Measurements from ENCODE around the gene ADCY2. TPM values are rescaled to one million over a fixed set of nuclear protein-coding genes. Genes with fewer than 3 reads are reported as not detected.

ADCY2 gene
- total RNA-seq, 1 donor from 2014 or later = not detected

DNA sequence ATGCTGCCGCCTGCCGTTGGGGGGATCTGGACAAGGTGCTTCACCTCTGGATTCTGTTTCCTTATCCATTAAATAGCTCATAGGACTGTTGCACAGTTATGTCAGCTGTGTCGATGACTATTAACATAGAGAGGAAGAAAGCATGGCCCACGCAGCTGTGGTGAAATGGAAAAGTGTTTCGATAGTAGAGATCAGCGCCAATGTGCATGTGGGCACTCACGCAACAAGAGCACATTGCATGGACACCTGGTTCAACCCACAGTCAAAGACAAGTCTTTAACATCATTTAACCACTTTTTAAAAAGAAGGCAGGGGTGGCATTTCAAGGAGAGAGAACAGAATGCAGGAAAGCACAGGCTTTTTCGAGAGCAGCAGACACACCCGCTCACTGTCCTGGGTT is 107.6 kb downstream of the ADCY2 start:
- Mint-ChIP-seq H3K4me1 (ENCODE audit: low read depth) (no peaks in the 10 kb centered on the region), H3K36me3 (ENCODE audit: low read depth) (no peaks in the 10 kb centered on the region), H3K9me3 (no peaks in the 10 kb centered on the region), H3K4me3 (no peak overlapping the region), H3K27me3 (ENCODE audit: insufficient read depth) (no peaks in the 10 kb centered on the region), H3K27ac (no peak overlapping the region)
- intact Hi-C loops (cut with micrococcal nuclease) = no loop called here
- no peak for DNase-seq (ENCODE audit: low spot score)

DNA sequence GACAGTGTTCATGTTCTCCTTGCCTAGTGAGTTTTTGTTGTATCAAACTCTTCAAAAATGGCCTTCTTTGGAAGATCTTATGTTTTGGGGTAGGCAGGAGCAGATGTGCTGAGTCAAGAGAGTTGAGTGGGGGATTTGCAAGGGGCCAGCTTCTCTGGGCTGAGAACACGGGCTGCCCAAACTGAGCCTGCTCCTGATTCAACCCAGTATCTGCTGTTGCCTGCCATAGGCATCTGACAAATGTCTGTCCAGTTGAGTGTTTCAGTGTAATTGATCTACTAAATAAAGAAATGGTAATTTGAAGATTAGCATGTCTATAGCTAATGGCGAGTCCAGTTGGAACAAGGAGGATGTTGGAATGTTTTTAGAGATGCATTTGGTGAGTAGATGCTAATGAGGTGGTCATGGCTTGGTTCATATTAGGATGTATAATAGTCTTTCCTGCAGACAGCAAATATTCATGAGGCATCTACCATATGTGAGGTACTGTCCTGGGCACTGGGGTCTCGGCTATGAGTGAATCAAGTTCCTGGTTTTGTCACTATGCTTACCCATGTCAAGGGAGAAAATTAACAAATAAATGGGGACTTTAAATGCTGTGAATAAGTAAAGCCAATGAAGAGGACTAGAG is 119.5 kb downstream of the ADCY2 start:
- H3K27me3 Mint-ChIP-seq (ENCODE audit: insufficient read depth) = no peaks in the 10 kb centered on the region
- no peaks in the 10 kb centered on the region for H3K9me3 Mint-ChIP-seq
- no peak for DNase-seq (ENCODE audit: low spot score)
- no peaks in the 10 kb centered on the region for H3K4me1 Mint-ChIP-seq (ENCODE audit: low read depth)
- no peak overlapping the region for H3K27ac Mint-ChIP-seq
- H3K4me3 Mint-ChIP-seq = no peak overlapping the region
- no peaks in the 10 kb centered on the region for H3K36me3 Mint-ChIP-seq (ENCODE audit: low read depth)
- intact Hi-C loops (cut with micrococcal nuclease) = no loop called here

DNA sequence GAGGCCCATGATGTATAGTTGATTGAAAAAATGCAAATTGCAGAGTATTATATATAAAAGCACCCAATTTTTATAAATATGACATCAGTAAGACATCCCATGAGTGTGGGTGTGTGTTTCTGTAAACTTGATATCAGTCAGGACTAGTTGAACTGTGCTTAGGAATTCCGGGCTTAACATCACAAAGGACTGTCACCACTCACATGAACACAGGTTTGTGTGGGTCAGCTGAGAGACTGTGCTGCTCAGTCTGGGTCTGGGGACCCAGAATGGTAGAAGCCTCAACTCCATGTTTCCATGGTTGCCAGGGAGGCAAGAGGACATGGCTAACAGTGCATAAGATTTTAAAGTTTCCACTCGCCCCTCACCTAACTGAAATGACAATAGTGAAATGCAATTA is 120.3 kb downstream of the ADCY2 start:
- no peaks in the 10 kb centered on the region for H3K27me3 Mint-ChIP-seq (ENCODE audit: insufficient read depth)

DNA sequence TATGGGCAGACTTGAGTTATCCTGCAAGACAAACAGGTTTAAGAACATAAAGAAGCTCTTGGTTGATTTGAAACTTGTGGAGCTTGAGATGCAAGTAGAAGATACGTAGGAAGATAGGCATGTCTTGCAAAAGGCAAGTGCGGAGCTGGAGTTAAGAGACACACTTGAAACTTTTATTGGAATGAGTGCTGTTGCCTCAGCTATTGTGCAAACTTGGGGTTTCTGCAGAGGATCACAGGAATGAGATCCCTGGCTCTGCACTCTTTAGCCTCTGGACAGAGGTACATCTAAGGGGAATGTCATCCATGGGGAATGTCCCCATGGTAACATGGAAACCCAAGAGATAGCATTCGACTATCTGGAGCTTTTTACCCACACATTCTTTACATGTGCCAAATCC is 121.1 kb downstream of the ADCY2 start:
- DNase-seq (ENCODE audit: low spot score) = no peak
- Mint-ChIP-seq H3K36me3 (ENCODE audit: low read depth) (no peaks in the 10 kb centered on the region), H3K9me3 (no peaks in the 10 kb centered on the region), H3K27ac (no peak overlapping the region), H3K4me1 (ENCODE audit: low read depth) (no peaks in the 10 kb centered on the region), H3K27me3 (ENCODE audit: insufficient read depth) (no peaks in the 10 kb centered on the region), H3K4me3 (no peak overlapping the region)
- intact Hi-C loops (cut with micrococcal nuclease) = no loop called here

More for the DNA sequence above, 120.3 kb downstream of the ADCY2 start:
- Mint-ChIP-seq H3K36me3 (ENCODE audit: low read depth) (no peaks in the 10 kb centered on the region), H3K27ac (no peak overlapping the region), H3K4me3 (no peak overlapping the region), H3K9me3 (no peaks in the 10 kb centered on the region), H3K4me1 (ENCODE audit: low read depth) (no peaks in the 10 kb centered on the region)
- intact Hi-C loops (cut with micrococcal nuclease) = no loop called here
- no peak for DNase-seq (ENCODE audit: low spot score)

DNA sequence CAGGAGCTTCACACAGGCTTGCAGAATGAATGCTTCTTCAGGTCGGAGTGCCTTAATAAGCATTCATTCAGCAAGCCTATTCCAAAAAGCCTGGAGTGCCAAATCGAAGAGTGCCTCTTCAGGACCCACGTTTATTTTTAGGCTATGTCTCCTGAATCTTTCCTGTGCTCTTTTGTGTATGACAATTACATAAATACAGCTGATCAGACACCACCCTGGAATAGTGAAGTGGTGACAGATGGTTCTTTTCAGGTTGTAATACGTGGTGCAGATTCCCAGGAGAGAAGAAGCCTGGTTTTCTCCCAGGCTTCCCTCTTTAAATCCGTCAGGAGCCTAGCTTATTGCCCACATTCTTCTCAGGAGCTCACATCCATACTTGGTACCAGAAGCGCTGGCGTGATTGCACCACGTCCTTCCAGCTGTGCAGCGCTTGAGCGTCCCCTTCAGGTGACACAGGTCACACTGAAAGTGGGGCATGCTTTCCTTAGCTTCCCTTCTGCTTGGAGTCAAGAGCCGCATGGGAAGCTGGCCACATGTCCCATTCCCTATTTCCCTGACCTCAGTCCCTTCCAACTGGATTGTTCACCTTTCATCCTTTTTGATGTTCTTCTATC is 123.1 kb downstream of the ADCY2 start:
- intact Hi-C loops (cut with micrococcal nuclease) = no loop called here
- Mint-ChIP-seq H3K9me3 (no peaks in the 10 kb centered on the region), H3K4me1 (ENCODE audit: low read depth) (no peaks in the 10 kb centered on the region), H3K27me3 (ENCODE audit: insufficient read depth) (no peaks in the 10 kb centered on the region), H3K27ac (no peak overlapping the region), H3K36me3 (ENCODE audit: low read depth) (no peaks in the 10 kb centered on the region), H3K4me3 (no peak overlapping the region)
- DNase-seq (ENCODE audit: low spot score) = no peak

DNA sequence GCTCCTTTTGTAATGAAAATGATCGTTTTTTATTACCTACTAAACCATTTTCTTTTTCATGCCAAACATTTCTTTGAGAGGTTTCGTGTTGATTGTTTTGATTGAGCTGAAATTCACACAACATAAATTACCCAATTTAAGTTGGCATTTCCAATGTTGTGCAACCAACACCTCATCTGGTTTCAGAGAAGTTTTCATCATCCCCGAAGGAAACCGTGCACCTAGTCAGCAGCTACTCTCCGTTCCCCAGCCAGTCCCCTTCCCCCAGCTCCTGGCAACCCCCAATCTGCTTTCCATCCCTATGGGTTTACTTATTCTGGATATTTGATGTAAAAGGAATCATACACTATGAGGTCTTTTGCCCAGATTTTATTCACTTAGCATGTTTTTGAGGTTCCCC is 123.6 kb downstream of the ADCY2 start:
- DNase-seq (ENCODE audit: low spot score) = no peak
- no peaks in the 10 kb centered on the region for H3K9me3 Mint-ChIP-seq
- no peak overlapping the region for H3K4me3 Mint-ChIP-seq
- no peaks in the 10 kb centered on the region for H3K4me1 Mint-ChIP-seq (ENCODE audit: low read depth)
- no peaks in the 10 kb centered on the region for H3K27me3 Mint-ChIP-seq (ENCODE audit: insufficient read depth)
- H3K36me3 Mint-ChIP-seq (ENCODE audit: low read depth) = no peaks in the 10 kb centered on the region
- intact Hi-C loops (cut with micrococcal nuclease) = no loop called here
- no peak overlapping the region for H3K27ac Mint-ChIP-seq

DNA sequence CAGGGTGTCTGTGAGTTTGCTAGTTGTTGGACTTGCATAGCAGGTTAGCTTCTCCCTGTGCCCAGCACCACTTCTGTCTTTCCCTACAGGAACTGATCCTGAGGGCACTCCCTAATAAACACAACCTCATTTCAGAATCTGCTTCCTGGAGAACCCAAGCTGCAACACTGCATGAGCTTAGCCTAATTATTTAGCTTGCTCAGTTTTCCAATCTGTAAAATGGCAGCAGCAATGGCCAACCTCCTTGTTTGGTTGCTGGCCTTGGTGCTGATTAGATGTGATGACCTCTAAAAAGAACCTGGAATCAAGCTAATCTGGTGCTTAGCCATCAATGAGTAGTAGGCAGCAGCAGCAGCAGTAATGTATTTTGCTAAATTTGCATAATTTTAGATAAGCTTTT is 133.9 kb downstream of the ADCY2 start:
- intact Hi-C loops (cut with micrococcal nuclease) = no loop called here
- no peak for DNase-seq (ENCODE audit: low spot score)
- no peak overlapping the region for H3K27ac Mint-ChIP-seq
- no peak overlapping the region for H3K4me3 Mint-ChIP-seq
- no peaks in the 10 kb centered on the region for H3K4me1 Mint-ChIP-seq (ENCODE audit: low read depth)
- no peaks in the 10 kb centered on the region for H3K9me3 Mint-ChIP-seq
- no peaks in the 10 kb centered on the region for H3K27me3 Mint-ChIP-seq (ENCODE audit: insufficient read depth)
- no peaks in the 10 kb centered on the region for H3K36me3 Mint-ChIP-seq (ENCODE audit: low read depth)

DNA sequence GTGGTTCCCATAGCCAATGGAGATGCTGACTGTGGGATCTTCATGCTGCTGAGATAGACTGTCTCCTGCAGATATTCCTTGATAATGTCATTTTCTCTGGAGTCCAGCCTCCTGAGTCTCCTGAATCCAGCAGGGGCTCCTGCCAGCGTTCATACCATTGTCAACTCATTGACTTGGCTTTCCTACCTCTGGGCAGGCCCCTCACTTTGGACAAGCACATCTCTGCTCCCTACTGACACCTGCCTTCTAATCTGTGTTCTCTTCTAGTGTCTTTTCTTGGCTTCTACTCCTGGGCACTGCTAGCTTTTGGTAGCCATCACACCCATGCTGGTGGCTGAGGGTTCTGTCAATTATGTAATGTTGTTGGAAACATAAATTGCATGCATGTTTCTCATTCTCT is 138.0 kb downstream of the ADCY2 start:
- Mint-ChIP-seq H3K9me3 (no peaks in the 10 kb centered on the region), H3K4me3 (no peak overlapping the region), H3K4me1 (ENCODE audit: low read depth) (no peaks in the 10 kb centered on the region), H3K27me3 (ENCODE audit: insufficient read depth) (no peaks in the 10 kb centered on the region), H3K27ac (no peak overlapping the region), H3K36me3 (ENCODE audit: low read depth) (no peaks in the 10 kb centered on the region)
- no peak for DNase-seq (ENCODE audit: low spot score)
- intact Hi-C loops (cut with micrococcal nuclease) = no loop called here

DNA sequence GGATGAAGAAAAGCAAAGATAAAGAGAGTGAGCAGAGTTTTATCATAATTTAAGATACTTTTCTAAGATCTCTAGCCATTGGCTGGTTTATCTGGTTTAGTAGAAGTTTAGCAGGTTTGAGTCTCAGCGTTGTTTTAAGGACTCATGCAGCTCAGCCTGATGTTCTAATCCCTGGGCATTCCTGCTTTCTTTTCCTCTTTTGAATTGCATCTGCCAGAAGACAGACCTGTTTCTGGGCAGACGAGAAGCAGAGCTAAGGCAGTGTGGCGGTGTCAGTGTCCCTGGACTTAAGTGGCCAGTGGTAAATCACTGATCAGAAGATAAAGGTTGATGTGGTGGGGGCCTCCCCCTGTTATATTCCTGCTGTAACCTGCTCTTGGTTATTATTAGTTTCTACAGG is 138.6 kb downstream of the ADCY2 start:
- no peaks in the 10 kb centered on the region for H3K27me3 Mint-ChIP-seq (ENCODE audit: insufficient read depth)
- intact Hi-C loops (cut with micrococcal nuclease) = no loop called here
- H3K9me3 Mint-ChIP-seq = no peaks in the 10 kb centered on the region
- DNase-seq (ENCODE audit: low spot score) = no peak
- no peak overlapping the region for H3K4me3 Mint-ChIP-seq
- H3K27ac Mint-ChIP-seq = no peak overlapping the region
- no peaks in the 10 kb centered on the region for H3K4me1 Mint-ChIP-seq (ENCODE audit: low read depth)
- H3K36me3 Mint-ChIP-seq (ENCODE audit: low read depth) = no peaks in the 10 kb centered on the region

DNA sequence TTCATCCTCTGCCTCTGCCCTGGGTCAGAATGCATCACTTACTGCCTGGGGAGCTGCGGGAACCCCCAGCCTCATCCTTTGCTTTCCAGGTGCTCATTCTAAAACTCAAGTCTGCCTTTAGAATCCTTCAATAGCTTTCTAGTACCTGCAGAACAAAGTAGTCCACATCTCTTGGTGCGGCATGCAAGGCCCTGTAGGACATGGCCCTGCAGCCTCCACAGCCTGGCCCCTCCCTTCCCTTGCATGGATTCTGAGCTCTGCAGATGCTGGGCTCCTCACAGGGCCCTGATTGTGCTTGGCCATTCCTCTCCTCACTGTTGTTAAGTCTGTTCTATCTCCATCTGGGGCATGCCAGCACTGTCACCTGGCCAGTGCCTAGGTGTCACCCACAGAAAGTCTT is 141.6 kb downstream of the ADCY2 start:
- no peaks in the 10 kb centered on the region for H3K36me3 Mint-ChIP-seq (ENCODE audit: low read depth)
- H3K27ac Mint-ChIP-seq = no peak overlapping the region
- H3K9me3 Mint-ChIP-seq = no peaks in the 10 kb centered on the region
- intact Hi-C loops (cut with micrococcal nuclease) = no loop called here
- DNase-seq (ENCODE audit: low spot score) = no peak
- H3K4me3 Mint-ChIP-seq = no peak overlapping the region
- H3K4me1 Mint-ChIP-seq (ENCODE audit: low read depth) = no peaks in the 10 kb centered on the region
- no peaks in the 10 kb centered on the region for H3K27me3 Mint-ChIP-seq (ENCODE audit: insufficient read depth)

DNA sequence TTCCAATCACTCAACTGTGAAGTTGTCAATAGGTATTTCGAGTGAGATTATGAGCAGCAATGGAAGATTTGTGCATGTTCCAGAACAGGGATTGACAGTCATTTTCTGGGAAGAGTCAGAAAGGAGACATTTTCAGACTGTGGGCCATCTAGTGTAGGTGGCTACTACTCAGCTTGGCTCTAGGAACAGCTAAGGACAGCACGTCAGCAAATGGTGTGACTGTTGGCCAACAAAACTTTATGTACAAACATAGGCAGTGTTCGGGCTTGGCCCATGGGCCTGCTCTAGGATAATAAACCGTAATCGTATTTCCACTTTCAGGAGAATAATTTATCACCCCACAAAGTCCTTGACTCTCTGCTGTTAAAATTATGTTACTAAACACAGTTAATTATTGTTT is 143.6 kb downstream of the ADCY2 start:
- Mint-ChIP-seq H3K4me3 (no peak overlapping the region), H3K36me3 (ENCODE audit: low read depth) (no peaks in the 10 kb centered on the region), H3K27ac (no peak overlapping the region), H3K4me1 (ENCODE audit: low read depth) (no peaks in the 10 kb centered on the region), H3K27me3 (ENCODE audit: insufficient read depth) (no peaks in the 10 kb centered on the region), H3K9me3 (no peaks in the 10 kb centered on the region)
- DNase-seq (ENCODE audit: low spot score) = no peak
- intact Hi-C loops (cut with micrococcal nuclease) = no loop called here

DNA sequence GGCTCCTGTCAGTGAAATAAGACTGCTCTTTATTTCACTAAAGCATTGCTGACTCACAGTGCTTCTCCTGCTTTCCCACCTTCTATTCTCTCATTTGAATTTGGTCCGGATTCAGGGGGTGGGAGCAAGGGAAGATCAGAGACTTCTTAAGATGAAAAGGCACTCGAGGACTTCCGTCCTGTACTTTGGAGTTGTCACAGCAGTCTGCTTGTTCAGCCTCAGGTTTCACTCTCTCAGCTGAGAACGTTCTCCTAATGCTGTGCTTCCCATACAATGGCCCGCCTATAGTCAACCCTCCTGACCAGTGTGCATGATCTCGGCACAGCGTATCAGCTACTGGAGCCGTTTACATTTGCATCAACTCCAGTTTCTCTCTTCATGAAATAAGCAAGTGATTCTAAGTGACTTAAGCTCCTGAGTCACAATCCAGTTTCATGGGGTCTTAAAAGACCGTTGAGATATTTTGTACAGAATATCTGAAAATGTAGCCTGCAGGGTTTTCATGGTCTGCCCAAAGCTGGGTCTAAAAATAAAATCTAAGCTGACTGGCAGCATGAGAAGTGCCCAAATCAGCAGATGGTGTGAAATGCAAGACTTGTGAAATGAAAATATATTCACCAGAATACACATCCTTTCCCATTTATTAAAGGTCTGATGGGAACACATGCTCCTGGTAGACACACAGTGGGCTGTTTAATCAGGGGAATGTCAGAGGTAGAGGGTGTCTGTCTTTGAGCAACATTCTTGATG is 145.0 kb downstream of the ADCY2 start:
- H3K27ac Mint-ChIP-seq = no peak overlapping the region
- H3K27me3 Mint-ChIP-seq (ENCODE audit: insufficient read depth) = no peaks in the 10 kb centered on the region
- intact Hi-C loops (cut with micrococcal nuclease) = no loop called here
- no peak overlapping the region for H3K4me3 Mint-ChIP-seq
- H3K4me1 Mint-ChIP-seq (ENCODE audit: low read depth) = no peaks in the 10 kb centered on the region
- no peak for DNase-seq (ENCODE audit: low spot score)
- no peaks in the 10 kb centered on the region for H3K36me3 Mint-ChIP-seq (ENCODE audit: low read depth)
- no peaks in the 10 kb centered on the region for H3K9me3 Mint-ChIP-seq

DNA sequence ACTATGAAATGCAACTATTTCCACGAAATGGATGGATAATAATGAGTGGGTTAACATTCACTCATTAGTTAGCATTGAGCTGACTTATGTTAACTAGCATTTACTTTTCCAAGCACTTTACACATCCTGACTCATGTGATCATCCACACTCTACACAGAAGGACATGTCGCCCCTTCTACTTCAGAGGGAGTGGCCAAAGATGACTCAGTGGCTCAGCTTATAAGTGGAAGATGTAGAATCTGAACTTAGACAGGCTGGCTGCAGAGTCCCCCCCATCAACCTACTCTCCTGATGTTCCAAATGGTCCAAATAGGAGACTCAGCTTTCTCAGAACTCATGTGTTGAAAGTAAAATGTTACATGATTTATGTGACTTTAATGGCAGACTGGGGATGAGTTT is 146.0 kb downstream of the ADCY2 start:
- Mint-ChIP-seq H3K4me1 (ENCODE audit: low read depth) (no peaks in the 10 kb centered on the region), H3K27me3 (ENCODE audit: insufficient read depth) (no peaks in the 10 kb centered on the region), H3K4me3 (no peak overlapping the region), H3K9me3 (no peaks in the 10 kb centered on the region), H3K36me3 (ENCODE audit: low read depth) (no peaks in the 10 kb centered on the region), H3K27ac (no peak overlapping the region)
- intact Hi-C loops (cut with micrococcal nuclease) = no loop called here
- DNase-seq (ENCODE audit: low spot score) = no peak
